ENCODE data around the gene DHRS3. TPM values are rescaled to one million over a fixed set of nuclear protein-coding genes. Genes with fewer than 3 reads are reported as not detected.
A peak's percentile ranks its signal among the peaks of the same experiment; 100 is the strongest.

DHRS3 gene
- total RNA-seq, 1 experiment from 2014 or later, result 51.5 TPM

DNA sequence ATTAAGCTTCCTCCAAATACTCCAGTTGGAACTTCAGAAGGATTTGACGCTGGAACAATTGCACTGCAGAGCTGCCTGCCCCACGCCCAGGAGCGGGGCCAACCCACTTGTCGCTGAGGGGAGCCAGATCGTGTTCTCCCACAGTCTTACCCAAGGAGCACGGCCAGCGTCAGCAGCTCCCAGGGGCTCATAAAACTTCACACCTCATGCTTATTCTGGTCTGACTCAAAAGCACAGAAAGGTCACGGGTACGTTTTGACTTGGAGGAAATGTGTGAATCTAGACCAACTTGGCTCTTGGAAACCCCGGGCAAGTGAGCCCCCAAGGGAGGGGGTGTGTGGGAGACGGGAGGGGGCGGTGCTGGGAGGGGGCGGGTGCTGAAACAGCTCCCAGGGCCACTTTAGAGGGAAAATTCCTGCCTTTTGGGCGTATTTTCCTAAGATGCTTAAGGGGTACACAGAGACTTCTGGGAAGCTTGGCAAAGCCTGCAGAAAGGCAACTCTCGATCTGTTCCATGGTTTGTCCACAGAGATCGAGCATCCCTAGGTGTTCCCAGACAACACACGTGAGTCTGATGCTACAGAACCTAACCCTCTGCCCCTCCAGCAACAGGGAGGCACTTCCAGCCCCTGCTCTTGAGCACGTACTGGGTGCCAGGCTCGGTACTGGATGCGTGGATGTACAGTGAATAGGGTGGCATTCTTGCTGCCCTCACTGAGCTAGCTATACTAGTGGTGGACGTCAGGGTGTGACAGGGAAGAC is 98.9 kb downstream of the DHRS3 start:
- DNase-seq (ENCODE audit: low read depth), result peak; percentile 40

Other genes with a start within 250 kb of the DHRS3 start
- not detected in 2 replicates for gene AADACL4, start 25.9 kb upstream of the DHRS3 start, total RNA-seq (2014; rRNA removed; shearing (Covaris generic))
- not detected in 2 replicates for gene AADACL3, start 97.9 kb upstream of the DHRS3 start, total RNA-seq (2014; rRNA removed; shearing (Covaris generic))
- not detected in 2 replicates for gene CFAP107, start 128.0 kb upstream of the DHRS3 start, total RNA-seq (2014; rRNA removed; shearing (Covaris generic))
- not detected in 2 replicates for gene PRAMEF12, start 155.5 kb upstream of the DHRS3 start, total RNA-seq (2014; rRNA removed; shearing (Covaris generic))
- not detected in 2 replicates for gene PRAMEF1, start 173.2 kb upstream of the DHRS3 start, total RNA-seq (2014; rRNA removed; shearing (Covaris generic))
- not detected in 2 replicates for gene PRAMEF11, start 213.2 kb upstream of the DHRS3 start, total RNA-seq (2014; rRNA removed; shearing (Covaris generic))
- not detected in 2 replicates for gene HNRNPCL1, start 230.5 kb upstream of the DHRS3 start, total RNA-seq (2014; rRNA removed; shearing (Covaris generic))
- not detected in 2 replicates for gene PRAMEF2, start 238.9 kb upstream of the DHRS3 start, total RNA-seq (2014; rRNA removed; shearing (Covaris generic))

All from M059J (cell line).